SK-N-SH (cell line): ENCODE data around the gene CLIC5.

ENCODE experiments used
- GABPA ChIP-seq: IDR thresholded peaks from 2 replicates; pipeline ENCODE4 v1.4.0; 2012; ENCODE audit warnings: low read depth, mild to moderate bottlenecking
- NRF1 ChIP-seq: IDR thresholded peaks from 2 replicates; pipeline ENCODE4 v1.6.1; 2012; ENCODE audit warnings: low read depth, mild to moderate bottlenecking, low read length
- POLR2AphosphoS5 ChIP-seq: IDR thresholded peaks from 2 replicates; pipeline ENCODE4 v1.6.1; 2012; ENCODE audit warnings: low read depth, low read length
- RFX5 ChIP-seq: IDR thresholded peaks from 2 replicates; pipeline ENCODE4 v1.6.1; 2012; ENCODE audit warnings: mild to moderate bottlenecking, improper control_type of control experiment, low read length
- TAF1 ChIP-seq: IDR thresholded peaks from 2 replicates; pipeline ENCODE4 v1.6.1; 2012; ENCODE audit warnings: low read depth, mild to moderate bottlenecking, low read length, moderate library complexity, borderline replicate concordance
- YY1 ChIP-seq: IDR thresholded peaks from 2 replicates; pipeline ENCODE4 v1.4.0; 2012; ENCODE audit warnings: low read depth, mild to moderate bottlenecking
- TF ChIP-seq, protein P1 (sequence below): fragments of 200-600 bp; sonication (generic); IDR thresholded peaks from 2 replicates; pipeline ENCODE4 v1.6.1; 2017; ENCODE audit warnings: antibody characterized with exemption, mild to moderate bottlenecking, moderate library complexity
- TF ChIP-seq, protein P2 (sequence below): fragments of 150-350 bp; IDR thresholded peaks from 2 replicates; pipeline ENCODE4 v1.6.1; 2017; ENCODE audit warnings: antibody characterized with exemption, low read length, low read depth, borderline replicate concordance
- TF ChIP-seq, protein P3 (sequence below): IDR thresholded peaks from 2 replicates; pipeline ENCODE4 v1.4.0; 2012; ENCODE audit warnings: low read depth, borderline replicate concordance

DNA sequence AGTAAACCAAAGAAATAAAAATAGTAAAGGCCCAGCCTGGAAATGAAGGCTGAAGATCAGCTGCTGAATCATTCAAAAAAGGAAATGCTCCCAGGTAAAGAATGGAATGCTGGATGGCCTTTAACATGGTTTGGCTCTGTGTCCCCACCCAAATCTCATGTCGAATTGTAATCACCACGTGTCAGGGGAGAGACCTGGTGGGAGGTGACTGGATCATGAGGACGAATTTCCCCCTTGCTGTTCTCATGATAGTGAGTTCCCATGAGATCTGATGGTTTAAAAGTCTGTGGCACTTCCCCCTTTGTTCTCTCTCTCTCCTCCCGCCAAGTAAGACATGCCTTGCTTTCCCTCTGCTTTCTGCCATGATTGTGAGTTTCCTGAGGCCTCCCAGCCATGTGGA, 9.9 kb upstream of the CLIC5 start:
- TF ChIP-seq, protein P1, sequence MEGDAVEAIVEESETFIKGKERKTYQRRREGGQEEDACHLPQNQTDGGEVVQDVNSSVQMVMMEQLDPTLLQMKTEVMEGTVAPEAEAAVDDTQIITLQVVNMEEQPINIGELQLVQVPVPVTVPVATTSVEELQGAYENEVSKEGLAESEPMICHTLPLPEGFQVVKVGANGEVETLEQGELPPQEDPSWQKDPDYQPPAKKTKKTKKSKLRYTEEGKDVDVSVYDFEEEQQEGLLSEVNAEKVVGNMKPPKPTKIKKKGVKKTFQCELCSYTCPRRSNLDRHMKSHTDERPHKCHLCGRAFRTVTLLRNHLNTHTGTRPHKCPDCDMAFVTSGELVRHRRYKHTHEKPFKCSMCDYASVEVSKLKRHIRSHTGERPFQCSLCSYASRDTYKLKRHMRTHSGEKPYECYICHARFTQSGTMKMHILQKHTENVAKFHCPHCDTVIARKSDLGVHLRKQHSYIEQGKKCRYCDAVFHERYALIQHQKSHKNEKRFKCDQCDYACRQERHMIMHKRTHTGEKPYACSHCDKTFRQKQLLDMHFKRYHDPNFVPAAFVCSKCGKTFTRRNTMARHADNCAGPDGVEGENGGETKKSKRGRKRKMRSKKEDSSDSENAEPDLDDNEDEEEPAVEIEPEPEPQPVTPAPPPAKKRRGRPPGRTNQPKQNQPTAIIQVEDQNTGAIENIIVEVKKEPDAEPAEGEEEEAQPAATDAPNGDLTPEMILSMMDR = no peak
- TF ChIP-seq TAF1 (no peak), NRF1 (no peak), POLR2AphosphoS5 (no peak), YY1 (no peak), RFX5 (no peak), GABPA (no peak)
- TF ChIP-seq, protein P2, sequence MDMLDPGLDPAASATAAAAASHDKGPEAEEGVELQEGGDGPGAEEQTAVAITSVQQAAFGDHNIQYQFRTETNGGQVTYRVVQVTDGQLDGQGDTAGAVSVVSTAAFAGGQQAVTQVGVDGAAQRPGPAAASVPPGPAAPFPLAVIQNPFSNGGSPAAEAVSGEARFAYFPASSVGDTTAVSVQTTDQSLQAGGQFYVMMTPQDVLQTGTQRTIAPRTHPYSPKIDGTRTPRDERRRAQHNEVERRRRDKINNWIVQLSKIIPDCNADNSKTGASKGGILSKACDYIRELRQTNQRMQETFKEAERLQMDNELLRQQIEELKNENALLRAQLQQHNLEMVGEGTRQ = no peak
- TF ChIP-seq, protein P3, sequence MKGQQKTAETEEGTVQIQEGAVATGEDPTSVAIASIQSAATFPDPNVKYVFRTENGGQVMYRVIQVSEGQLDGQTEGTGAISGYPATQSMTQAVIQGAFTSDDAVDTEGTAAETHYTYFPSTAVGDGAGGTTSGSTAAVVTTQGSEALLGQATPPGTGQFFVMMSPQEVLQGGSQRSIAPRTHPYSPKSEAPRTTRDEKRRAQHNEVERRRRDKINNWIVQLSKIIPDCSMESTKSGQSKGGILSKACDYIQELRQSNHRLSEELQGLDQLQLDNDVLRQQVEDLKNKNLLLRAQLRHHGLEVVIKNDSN = no peak
